Gastrocnemius medialis (tissue), 4 donors: Measurements from ENCODE around the gene CDC5L. TPM values are rescaled to one million over a fixed set of nuclear protein-coding genes. Genes with fewer than 3 reads are reported as not detected.
"Not testable (repeated sequence)": the region's sequence is repeated elsewhere in the genome, so short reads cannot be mapped to it uniquely, and the experiment has no call there.

Source experiments
- ATAC-seq, 2 donors: fragments of 150-250 bp; one replicate each; pipeline ENCODE4 v1.9.1; 2016
- DNase-seq, 2 donors: peaks; one replicate each; pipeline ENCODE4 v3.0.0-alpha.2; 2019
- H3K27ac ChIP-seq, 4 donors: fragments of 200-600 bp; sonication (generic); 1 replicate in 1 of 4; 2 replicates in 3 of 4; pipeline ENCODE4 v1.5.1; 2016 to 2018; ENCODE audit warnings: mild to moderate bottlenecking in 2 of 4, moderate library complexity in 1 of 4
- H3K27me3 ChIP-seq, 3 donors: fragments of 200-600 bp; sonication (generic) in 2 of 3; 1 replicate in 1 of 3; 2 replicates in 2 of 3; pipeline versions ENCODE4 v1.5.1 to v1.6.0; 2016 to 2019; ENCODE audit warnings: mild to moderate bottlenecking in 1 of 3, moderate library complexity in 1 of 3
- H3K36me3 ChIP-seq, 2 donors: fragments of 200-600 bp; sonication (generic) in 1 of 2; one replicate each; pipeline ENCODE4 v1.5.1; 2017 to 2018
- H3K4me1 ChIP-seq, 2 donors: fragments of 200-600 bp; sonication (generic) in 1 of 2; one replicate each; pipeline ENCODE4 v1.5.1; 2016 to 2017; ENCODE audit warnings: mild to moderate bottlenecking in 2 of 2
- H3K4me3 ChIP-seq, 4 donors: fragments of 200-600 bp; sonication (generic) in 3 of 4; 1 replicate in 1 of 4; 2 replicates in 3 of 4; pipeline ENCODE4 v1.5.1; 2016 to 2019; ENCODE audit warnings: mild to moderate bottlenecking in 2 of 4
- H3K9me3 ChIP-seq, 3 donors: fragments of 200-600 bp; sonication (generic) in 2 of 3; 1 replicate in 1 of 3; 2 replicates in 2 of 3; pipeline ENCODE4 v1.5.1; 2016 to 2019
- POLR2A ChIP-seq, 2 donors: fragments of 450-650 bp; IDR thresholded peaks; one replicate each; pipeline ENCODE4 v1.6.1; 2017; ENCODE audit warnings: antibody characterized with exemption in 2 of 2, mild to moderate bottlenecking in 2 of 2, moderate library complexity in 2 of 2
- in situ Hi-C, 4 donors: fragments of 200-750 bp; cut with MboI; loops; one replicate each; pipeline versions ENCODE4 v1.15.0 to v1.8.0; 2017; ENCODE audit warnings: low sequenced_read_pairs in 4 of 4
- intact Hi-C: fragments of 100-400 bp; cut with DNase I; formaldehyde crosslinking; loops from one replicate; pipeline ENCODE4 v1.15.1; 2023; ENCODE audit warnings: low total_unique reads
- total RNA-seq, 4 donors: library from RNA; depleted of rRNA; stranded (reverse); fragments of >200 nt; gene quantifications; one replicate each; pipeline versions ENCODE4 v1.1.0 to v1.2.3, GENCODE V29; 2016
- TF ChIP-seq, protein P1 (sequence below), 5 experiments: fragments of 450-650 bp in 3 of 5; fragments of 200-600 bp in 2 of 5; sonication (generic) in 2 of 5; IDR thresholded peaks in 4 of 5; conservative IDR thresholded peaks in 1 of 5; 1 replicate in 4 of 5; 2 replicates in 1 of 5; pipeline ENCODE4 v1.5.1; 2016 to 2019; ENCODE audit warnings: antibody characterized with exemption in 5 of 5, mild to moderate bottlenecking in 3 of 5, moderate library complexity in 3 of 5

Gene CDC5L
- total RNA-seq, 4 donors from 2014 or later: 26.3 to 30.3 (median 27.7) TPM

DNA sequence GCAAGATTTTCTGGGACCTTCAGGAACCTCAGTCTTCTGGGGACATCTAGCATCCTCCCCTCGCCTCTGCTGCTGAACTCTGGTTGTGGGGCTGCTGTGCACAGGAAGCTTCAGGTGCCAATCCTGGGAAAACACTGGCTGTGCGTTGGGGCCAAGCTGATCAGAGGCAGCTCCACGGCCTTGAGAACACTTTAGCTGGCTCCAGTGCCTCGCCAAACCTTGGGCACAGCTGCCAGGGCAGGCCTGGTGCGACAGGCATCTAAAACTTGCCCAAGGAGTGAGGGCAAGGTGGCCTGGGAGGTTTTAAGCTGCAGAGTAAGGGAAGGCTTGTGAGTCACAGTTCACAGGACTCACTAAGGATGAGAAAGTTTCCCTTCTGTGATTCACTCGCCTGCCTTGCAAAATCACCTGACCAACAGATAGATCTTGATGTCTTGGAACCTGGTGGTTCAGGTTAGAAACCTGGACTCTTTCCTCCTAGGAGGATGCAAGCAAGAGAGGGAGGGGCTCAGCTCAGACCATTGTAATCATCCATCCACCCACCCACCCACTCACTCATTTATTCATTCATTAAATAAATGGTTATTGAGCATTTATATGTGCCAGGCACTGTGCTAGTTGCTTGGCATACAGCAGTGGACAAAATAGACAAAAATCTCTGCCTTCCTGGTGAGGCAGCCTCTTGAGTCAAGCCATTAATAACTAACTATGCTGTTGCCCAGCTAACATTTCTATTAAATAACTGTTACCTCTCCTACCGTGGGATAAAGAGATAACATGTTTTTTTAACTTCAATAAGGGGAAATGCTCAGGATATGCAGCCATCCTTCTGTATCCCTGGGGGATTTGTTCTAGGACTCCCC is 47.5 kb upstream of the CDC5L start:
- intact Hi-C loops: loop anchor here (5.0 kb wide), 2 partner anchors 168 to 243 kb away; no protein-coding TSS in a partner anchor
- ATAC-seq (no peak), DNase-seq (no peak)
- Histone ChIP-seq H3K4me1 (no peaks in the 10 kb centered on the region), H3K4me3 (no peak overlapping the region), H3K27ac (no peak overlapping the region), H3K9me3 (no peaks in the 10 kb centered on the region), H3K36me3 (no peaks in the 10 kb centered on the region), H3K27me3 (peaks cover 18 to 22% (median 21%) of the 10 kb centered on the region in 3 donors)
- in situ Hi-C loops: loop anchor here in 2 of 4 donors (5.0 to 25.0 kb wide), 2 partner anchors 73 to 178 kb away; partner anchors contain the start of genes CAPN11 (in 2 of the 2) and NFKBIE (in 1 of the 2)
- TF ChIP-seq, protein P1, sequence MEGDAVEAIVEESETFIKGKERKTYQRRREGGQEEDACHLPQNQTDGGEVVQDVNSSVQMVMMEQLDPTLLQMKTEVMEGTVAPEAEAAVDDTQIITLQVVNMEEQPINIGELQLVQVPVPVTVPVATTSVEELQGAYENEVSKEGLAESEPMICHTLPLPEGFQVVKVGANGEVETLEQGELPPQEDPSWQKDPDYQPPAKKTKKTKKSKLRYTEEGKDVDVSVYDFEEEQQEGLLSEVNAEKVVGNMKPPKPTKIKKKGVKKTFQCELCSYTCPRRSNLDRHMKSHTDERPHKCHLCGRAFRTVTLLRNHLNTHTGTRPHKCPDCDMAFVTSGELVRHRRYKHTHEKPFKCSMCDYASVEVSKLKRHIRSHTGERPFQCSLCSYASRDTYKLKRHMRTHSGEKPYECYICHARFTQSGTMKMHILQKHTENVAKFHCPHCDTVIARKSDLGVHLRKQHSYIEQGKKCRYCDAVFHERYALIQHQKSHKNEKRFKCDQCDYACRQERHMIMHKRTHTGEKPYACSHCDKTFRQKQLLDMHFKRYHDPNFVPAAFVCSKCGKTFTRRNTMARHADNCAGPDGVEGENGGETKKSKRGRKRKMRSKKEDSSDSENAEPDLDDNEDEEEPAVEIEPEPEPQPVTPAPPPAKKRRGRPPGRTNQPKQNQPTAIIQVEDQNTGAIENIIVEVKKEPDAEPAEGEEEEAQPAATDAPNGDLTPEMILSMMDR (IDR thresholded peaks at IDR 0.05 in 4 of 5, conservative IDR thresholded peaks at IDR 0.05 in 1 of 5): no peak
- no peak for TF ChIP-seq POLR2A (IDR thresholded peaks at IDR 0.05)

DNA sequence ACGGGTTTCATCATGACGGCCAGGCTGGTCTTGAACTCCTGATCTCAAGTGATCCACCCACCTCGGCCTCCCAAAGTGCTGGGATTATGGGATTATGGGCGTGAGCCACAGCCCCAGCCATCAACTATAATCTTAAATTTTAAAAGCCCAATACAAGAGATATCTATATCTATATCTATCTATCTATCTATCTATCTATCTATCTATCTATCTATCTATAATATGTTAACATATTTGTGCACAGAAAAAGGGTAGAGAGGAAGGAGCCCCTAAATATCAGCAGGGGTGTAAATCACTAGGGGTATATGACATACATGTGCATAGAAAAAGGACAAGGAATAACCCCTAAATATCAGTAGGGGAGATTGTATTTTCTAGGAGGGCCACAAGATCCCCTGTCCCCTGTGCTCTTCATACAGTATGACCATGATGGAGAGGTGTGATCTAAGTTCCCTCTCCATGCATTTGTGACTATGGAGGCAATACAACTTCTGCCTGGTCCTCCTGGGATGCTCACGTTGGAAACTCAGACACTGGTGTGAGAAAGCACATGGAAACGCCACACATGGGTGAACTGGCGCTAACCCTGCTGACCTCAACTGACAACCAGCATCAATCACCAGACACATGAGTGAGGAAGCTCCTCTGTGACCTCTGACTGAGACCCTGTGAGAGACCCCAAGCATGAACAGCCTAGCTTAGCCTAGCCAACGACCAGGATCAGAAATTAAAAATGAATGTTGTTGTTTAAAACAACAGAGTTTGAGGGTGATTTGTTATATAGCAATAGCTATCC is 46.2 kb upstream of the CDC5L start:
- TF ChIP-seq, protein P1 (IDR thresholded peaks at IDR 0.05 in 4 of 5, conservative IDR thresholded peaks at IDR 0.05 in 1 of 5): no peak
- no peak for TF ChIP-seq POLR2A (IDR thresholded peaks at IDR 0.05)
- intact Hi-C loops: no loop called here
- H3K4me1 ChIP-seq: no peaks in the 10 kb centered on the region
- H3K9me3 ChIP-seq: no peaks in the 10 kb centered on the region
- in situ Hi-C loops: loop anchor here in 2 of 4 donors (25.0 kb wide), 1 partner anchor 179 kb away; the partner anchor contains the start of gene CAPN11 (in 2 of the 2)
- peaks cover 18 to 22% (median 21%) of the 10 kb centered on the region in 3 donors for H3K27me3 ChIP-seq
- DNase-seq: no peak
- ATAC-seq: no peak
- H3K36me3 ChIP-seq: no peaks in the 10 kb centered on the region
- no peak overlapping the region for H3K4me3 ChIP-seq
- H3K27ac ChIP-seq: no peak overlapping the region

DNA sequence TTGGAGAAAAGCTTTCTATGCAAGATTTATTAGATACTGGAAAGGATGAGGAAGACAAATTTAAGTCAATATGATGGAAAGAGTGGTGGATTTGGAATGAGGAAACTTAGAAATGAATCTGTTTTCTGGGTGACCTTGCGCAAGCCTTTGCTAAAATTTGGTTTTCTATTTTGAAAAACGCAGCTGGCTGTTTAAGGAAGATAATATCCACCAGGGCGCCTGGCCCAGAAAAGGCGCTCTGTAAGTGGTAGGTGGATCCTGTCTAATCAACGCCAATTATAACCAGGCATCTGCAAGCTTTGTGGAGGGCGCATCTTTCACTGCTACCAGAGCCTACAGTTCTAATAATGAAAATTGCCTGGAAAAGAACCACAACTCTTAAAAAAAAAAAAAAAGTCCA is 45.5 kb upstream of the CDC5L start:
- H3K36me3 ChIP-seq: no peaks in the 10 kb centered on the region
- in situ Hi-C loops (loop anchor here in 2 of 4 donors (25.0 kb wide), 1 partner anchor 180 kb away; the partner anchor contains the start of gene CAPN11 (in 2 of the 2)), intact Hi-C loops (no loop called here)
- ATAC-seq (no peak), DNase-seq (no peak)
- H3K9me3 ChIP-seq: no peaks in the 10 kb centered on the region
- H3K27me3 ChIP-seq: peaks cover 18 to 22% (median 21%) of the 10 kb centered on the region in 3 donors
- TF ChIP-seq POLR2A (IDR thresholded peaks at IDR 0.05): no peak
- TF ChIP-seq, protein P1 (IDR thresholded peaks at IDR 0.05 in 4 of 5, conservative IDR thresholded peaks at IDR 0.05 in 1 of 5): no peak
- H3K27ac ChIP-seq: no peak overlapping the region
- H3K4me1 ChIP-seq: no peaks in the 10 kb centered on the region
- H3K4me3 ChIP-seq: peak overlapping the region in 2 of 4 donors; percentile 14 to 38

DNA sequence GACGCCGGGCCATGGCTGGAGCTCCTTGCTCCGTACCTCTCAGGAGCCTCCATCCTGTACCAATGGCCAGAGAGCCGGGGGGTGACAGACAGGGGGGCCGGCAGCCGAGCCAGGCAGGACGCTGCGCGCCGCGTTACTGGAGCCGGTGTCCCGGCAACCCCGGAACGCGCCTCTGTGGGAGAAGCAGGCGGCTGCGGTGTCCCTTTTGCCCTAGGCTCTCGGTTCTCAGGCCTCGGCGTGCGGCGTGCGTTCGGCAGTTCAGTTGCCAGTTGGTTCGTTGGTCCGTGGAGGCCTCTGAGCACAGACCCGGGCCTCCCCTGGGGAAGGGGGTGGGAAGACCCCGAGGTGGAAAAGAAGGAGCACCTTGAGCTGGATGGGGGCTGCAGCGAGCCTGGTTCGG is 45.0 kb upstream of the CDC5L start, which contains the start of gene SPATS1:
Gene SPATS1 (plus strand): TSS at position 162 of the 400 bp plus-strand sequence. CDS start 446 bp downstream, outside the sequence.
- Histone ChIP-seq H3K4me3 (peak within 1 kb of the TSS; percentile 14 to 38 (median 26)), H3K9me3 (no peaks in the 10 kb centered on the region), H3K4me1 (no peaks in the 10 kb centered on the region), H3K27me3 (peaks cover 18 to 22% (median 21%) of the 10 kb centered on the region in 3 donors), H3K27ac (no peak within 1 kb of the TSS), H3K36me3 (no peaks in the 10 kb centered on the region)
- DNase-seq (no peak), ATAC-seq (no peak)
- TF ChIP-seq, protein P1 (IDR thresholded peaks at IDR 0.05 in 4 of 5, conservative IDR thresholded peaks at IDR 0.05 in 1 of 5): no peak
- no peak for TF ChIP-seq POLR2A (IDR thresholded peaks at IDR 0.05)
- intact Hi-C loops: no loop called here
- in situ Hi-C loops: loop anchor here in 2 of 4 donors (25.0 kb wide), 1 partner anchor 180 kb away; the partner anchor contains the start of gene CAPN11 (in 2 of the 2)

DNA sequence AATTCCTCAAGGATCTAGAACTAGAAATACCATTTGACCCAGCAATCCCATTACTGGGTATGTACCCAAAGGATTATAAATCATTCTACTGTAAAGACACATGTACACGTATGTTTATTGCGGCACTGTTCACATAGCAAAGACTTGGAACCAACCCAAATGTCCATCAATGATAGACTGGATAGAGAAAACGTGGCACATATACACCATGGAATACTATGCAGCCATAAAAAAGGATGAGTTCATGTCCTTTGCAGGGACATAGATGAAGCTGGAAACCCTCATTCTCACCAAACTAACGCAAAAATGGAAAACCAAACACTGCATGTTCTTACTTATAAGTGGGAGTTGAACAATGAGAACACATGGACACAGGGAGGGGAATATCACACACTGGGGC is 40.7 kb upstream of the CDC5L start:
- H3K27ac ChIP-seq, H3K9me3 ChIP-seq, DNase-seq, ATAC-seq, intact Hi-C loops, H3K4me1 ChIP-seq, H3K4me3 ChIP-seq, H3K36me3 ChIP-seq: not testable (repeated sequence)
- H3K27me3 ChIP-seq: peaks cover 17 to 19% (median 18%) of the 10 kb centered on the region in 3 donors
- in situ Hi-C loops: loop anchor here in 2 of 4 donors (25.0 kb wide), 1 partner anchor 185 kb away; the partner anchor contains the start of gene CAPN11 (in 2 of the 2)
